Neural cell (in vitro differentiated cells): ENCODE results near the gene TRUB1.

ENCODE experiments used
- EZH2 ChIP-seq: fragments of 200-600, 300-800 bp; shearing (Covaris generic), sonication (generic); IDR thresholded peaks from 2 replicates; pipeline ENCODE4 v1.6.1; 2014; ENCODE audit warnings: antibody characterized with exemption, low read length, borderline replicate concordance, mild to moderate bottlenecking; ENCODE audit not compliant: insufficient read depth, poor library complexity, severe bottlenecking
- MXI1 ChIP-seq: fragments of 450-650 bp; conservative IDR thresholded peaks from 2 replicates; pipeline ENCODE4 v1.6.1; 2014; ENCODE audit warnings: antibody characterized with exemption, mild to moderate bottlenecking; ENCODE audit not compliant: poor library complexity, severe bottlenecking
- RAD21 ChIP-seq: fragments of 450-650 bp; conservative IDR thresholded peaks from 2 replicates; pipeline ENCODE4 v1.6.1; 2014; ENCODE audit warnings: antibody characterized with exemption, mild to moderate bottlenecking, moderate library complexity
- TF ChIP-seq, protein P1 (sequence below): fragments of 450-650 bp; IDR thresholded peaks from 2 replicates; pipeline ENCODE4 v1.5.1; 2014; ENCODE audit warnings: antibody characterized with exemption, mild to moderate bottlenecking, moderate library complexity; ENCODE audit not compliant: poor library complexity, severe bottlenecking

DNA sequence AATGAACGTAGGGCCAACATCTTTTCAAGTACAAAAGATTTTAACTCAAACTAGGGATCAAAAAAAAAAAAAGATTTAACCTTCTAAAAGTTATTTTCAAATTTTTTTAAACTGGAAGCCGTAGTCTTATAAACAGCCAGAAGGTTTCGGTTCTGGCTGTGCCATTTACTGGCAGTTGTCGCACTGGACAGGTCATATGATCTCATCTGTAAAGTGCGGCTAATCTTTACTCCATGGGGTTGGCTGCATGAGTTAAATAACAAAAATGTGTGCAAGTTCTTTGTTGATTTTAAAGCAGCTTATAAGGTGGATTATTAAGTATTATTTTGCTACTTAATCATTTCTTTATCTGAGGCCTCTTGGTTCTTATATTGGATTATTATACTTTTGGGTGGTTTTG lies 36.6 kb downstream of the TRUB1 start:
- TF ChIP-seq EZH2 (no peak), MXI1 (no peak), RAD21 (no peak)
- TF ChIP-seq, protein P1, sequence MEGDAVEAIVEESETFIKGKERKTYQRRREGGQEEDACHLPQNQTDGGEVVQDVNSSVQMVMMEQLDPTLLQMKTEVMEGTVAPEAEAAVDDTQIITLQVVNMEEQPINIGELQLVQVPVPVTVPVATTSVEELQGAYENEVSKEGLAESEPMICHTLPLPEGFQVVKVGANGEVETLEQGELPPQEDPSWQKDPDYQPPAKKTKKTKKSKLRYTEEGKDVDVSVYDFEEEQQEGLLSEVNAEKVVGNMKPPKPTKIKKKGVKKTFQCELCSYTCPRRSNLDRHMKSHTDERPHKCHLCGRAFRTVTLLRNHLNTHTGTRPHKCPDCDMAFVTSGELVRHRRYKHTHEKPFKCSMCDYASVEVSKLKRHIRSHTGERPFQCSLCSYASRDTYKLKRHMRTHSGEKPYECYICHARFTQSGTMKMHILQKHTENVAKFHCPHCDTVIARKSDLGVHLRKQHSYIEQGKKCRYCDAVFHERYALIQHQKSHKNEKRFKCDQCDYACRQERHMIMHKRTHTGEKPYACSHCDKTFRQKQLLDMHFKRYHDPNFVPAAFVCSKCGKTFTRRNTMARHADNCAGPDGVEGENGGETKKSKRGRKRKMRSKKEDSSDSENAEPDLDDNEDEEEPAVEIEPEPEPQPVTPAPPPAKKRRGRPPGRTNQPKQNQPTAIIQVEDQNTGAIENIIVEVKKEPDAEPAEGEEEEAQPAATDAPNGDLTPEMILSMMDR: no peak
